Panc1 (cell line): ENCODE results near the gene ENPP1. TPM values are rescaled to one million over a fixed set of nuclear protein-coding genes. Genes with fewer than 3 reads are reported as not detected.

ENCODE experiments used
- ATAC-seq: fragments of 200-7000 bp; cut with Tn5 transposase; 2 replicates; pipeline ENCODE4 v1.9.1; 2020; ENCODE audit warnings: mild to moderate bottlenecking, moderate library complexity
- BruUV-seq: library from RNA; stranded (reverse); fragments of 400-500 nt; replicated peaks from 2 replicates; lab custom pipeline; 2021; lab: Mats Ljungman, UMichigan
- CTCF ChIA-PET: fragments of 300-600 bp; sonication (Branson Sonifier 250); formaldehyde crosslinking; loops from one replicate; lab custom pipeline; 2022; ENCODE audit warnings: antibody characterized with exemption; lab: Charles Lee
- POLR2A ChIA-PET: fragments of 300-600 bp; sonication (Branson Sonifier 250); formaldehyde crosslinking; loops from one replicate; lab custom pipeline; 2022; ENCODE audit warnings: antibody characterized with exemption; lab: Charles Lee
- DNase-seq: peaks from one replicate; pipeline ENCODE4 v3.0.0-alpha.2; 2010; ENCODE audit warnings: low read depth, low spot score
- H3K27ac ChIP-seq: 2 replicates; pipeline ENCODE4 v1.5.1; 2011; ENCODE audit warnings: mild to moderate bottlenecking, low read length, inconsistent platforms
- H3K27me3 ChIP-seq: fragments of 200-500 bp; sonication (Bioruptor generic); 2 replicates; pipeline ENCODE4 v1.6.0; 2014; ENCODE audit warnings: low read length, inconsistent platforms; ENCODE audit not compliant: control insufficient read depth, insufficient read depth
- H3K36me3 ChIP-seq: fragments of 200-500 bp; sonication (Bioruptor generic); 2 replicates; pipeline ENCODE4 v1.5.1; 2014; ENCODE audit warnings: inconsistent platforms, mild to moderate bottlenecking, low read length, moderate library complexity; ENCODE audit not compliant: control insufficient read depth, insufficient read depth
- H3K4me1 ChIP-seq: 2 replicates; pipeline ENCODE4 v1.5.1; 2011; ENCODE audit warnings: inconsistent platforms, mild to moderate bottlenecking, low read length, moderate library complexity; ENCODE audit not compliant: control insufficient read depth, insufficient read depth
- H3K4me3 ChIP-seq, 2 experiments: 2 replicates each; pipeline ENCODE4 v1.5.1; 2011 to 2012; ENCODE audit warnings: low read depth in 2 of 2, low read length in 2 of 2, mild to moderate bottlenecking in 2 of 2, inconsistent platforms in 1 of 2, moderate library complexity in 1 of 2
- H3K9me3 ChIP-seq: fragments of 200-500 bp; sonication (Bioruptor generic); 2 replicates; pipeline ENCODE4 v1.5.1; 2014; ENCODE audit warnings: low read depth, mild to moderate bottlenecking, inconsistent platforms, low read length, moderate library complexity; ENCODE audit not compliant: control insufficient read depth, insufficient read depth
- POLR2AphosphoS5 ChIP-seq: IDR thresholded peaks from 2 replicates; pipeline ENCODE4 v1.6.1; 2012; ENCODE audit warnings: mild to moderate bottlenecking, low read depth, low read length, moderate library complexity
- SIN3A ChIP-seq: IDR thresholded peaks from 2 replicates; pipeline ENCODE4 v1.6.1; 2012; ENCODE audit warnings: low read depth, mild to moderate bottlenecking, low read length, moderate library complexity, borderline replicate concordance; ENCODE audit not compliant: insufficient read depth
- TCF7L2 ChIP-seq: IDR thresholded peaks from 2 replicates; pipeline ENCODE4 v1.6.1; 2011; ENCODE audit warnings: mild to moderate bottlenecking, low read depth, low read length, inconsistent platforms
- in situ Hi-C: cut with HindIII; loops from 2 replicates; pipeline ENCODE4 v1.10.0; 2016; ENCODE audit warnings: low sequenced_read_pairs, low pct_unique_long_range_greater_than_20kb
- intact Hi-C: fragments of 100-400 bp; cut with micrococcal nuclease; formaldehyde crosslinking; loops from one replicate; pipeline ENCODE4 v1.10.0; 2022; ENCODE audit not compliant: unreplicated experiment
- total RNA-seq: library from RNA; stranded (reverse); gene quantifications from one replicate; pipeline ENCODE4 v1.2.1, GENCODE V29; 2021; ENCODE audit not compliant: unreplicated experiment
- TF ChIP-seq, protein P1 (sequence below): fragments of 450-650 bp; IDR thresholded peaks from 2 replicates; pipeline ENCODE4 v1.5.1; 2017; ENCODE audit warnings: mild to moderate bottlenecking
- TF ChIP-seq, protein P2 (sequence below), 2 experiments: IDR thresholded peaks; 2 replicates each; pipeline ENCODE4 v1.6.1; 2011 to 2012; ENCODE audit warnings: low read depth in 2 of 2, control low read depth in 1 of 2, low read length in 1 of 2, mild to moderate bottlenecking in 1 of 2, moderate library complexity in 1 of 2; ENCODE audit not compliant: insufficient read depth in 1 of 2

ENPP1 gene
- total RNA-seq, 1 experiment from 2014 or later: 6.8 TPM

- H3K4me3 ChIP-seq: no peak overlapping the region
- TF ChIP-seq, protein P1, sequence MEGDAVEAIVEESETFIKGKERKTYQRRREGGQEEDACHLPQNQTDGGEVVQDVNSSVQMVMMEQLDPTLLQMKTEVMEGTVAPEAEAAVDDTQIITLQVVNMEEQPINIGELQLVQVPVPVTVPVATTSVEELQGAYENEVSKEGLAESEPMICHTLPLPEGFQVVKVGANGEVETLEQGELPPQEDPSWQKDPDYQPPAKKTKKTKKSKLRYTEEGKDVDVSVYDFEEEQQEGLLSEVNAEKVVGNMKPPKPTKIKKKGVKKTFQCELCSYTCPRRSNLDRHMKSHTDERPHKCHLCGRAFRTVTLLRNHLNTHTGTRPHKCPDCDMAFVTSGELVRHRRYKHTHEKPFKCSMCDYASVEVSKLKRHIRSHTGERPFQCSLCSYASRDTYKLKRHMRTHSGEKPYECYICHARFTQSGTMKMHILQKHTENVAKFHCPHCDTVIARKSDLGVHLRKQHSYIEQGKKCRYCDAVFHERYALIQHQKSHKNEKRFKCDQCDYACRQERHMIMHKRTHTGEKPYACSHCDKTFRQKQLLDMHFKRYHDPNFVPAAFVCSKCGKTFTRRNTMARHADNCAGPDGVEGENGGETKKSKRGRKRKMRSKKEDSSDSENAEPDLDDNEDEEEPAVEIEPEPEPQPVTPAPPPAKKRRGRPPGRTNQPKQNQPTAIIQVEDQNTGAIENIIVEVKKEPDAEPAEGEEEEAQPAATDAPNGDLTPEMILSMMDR: no peak
- no peak for TF ChIP-seq TCF7L2
- TF ChIP-seq, protein P2, sequence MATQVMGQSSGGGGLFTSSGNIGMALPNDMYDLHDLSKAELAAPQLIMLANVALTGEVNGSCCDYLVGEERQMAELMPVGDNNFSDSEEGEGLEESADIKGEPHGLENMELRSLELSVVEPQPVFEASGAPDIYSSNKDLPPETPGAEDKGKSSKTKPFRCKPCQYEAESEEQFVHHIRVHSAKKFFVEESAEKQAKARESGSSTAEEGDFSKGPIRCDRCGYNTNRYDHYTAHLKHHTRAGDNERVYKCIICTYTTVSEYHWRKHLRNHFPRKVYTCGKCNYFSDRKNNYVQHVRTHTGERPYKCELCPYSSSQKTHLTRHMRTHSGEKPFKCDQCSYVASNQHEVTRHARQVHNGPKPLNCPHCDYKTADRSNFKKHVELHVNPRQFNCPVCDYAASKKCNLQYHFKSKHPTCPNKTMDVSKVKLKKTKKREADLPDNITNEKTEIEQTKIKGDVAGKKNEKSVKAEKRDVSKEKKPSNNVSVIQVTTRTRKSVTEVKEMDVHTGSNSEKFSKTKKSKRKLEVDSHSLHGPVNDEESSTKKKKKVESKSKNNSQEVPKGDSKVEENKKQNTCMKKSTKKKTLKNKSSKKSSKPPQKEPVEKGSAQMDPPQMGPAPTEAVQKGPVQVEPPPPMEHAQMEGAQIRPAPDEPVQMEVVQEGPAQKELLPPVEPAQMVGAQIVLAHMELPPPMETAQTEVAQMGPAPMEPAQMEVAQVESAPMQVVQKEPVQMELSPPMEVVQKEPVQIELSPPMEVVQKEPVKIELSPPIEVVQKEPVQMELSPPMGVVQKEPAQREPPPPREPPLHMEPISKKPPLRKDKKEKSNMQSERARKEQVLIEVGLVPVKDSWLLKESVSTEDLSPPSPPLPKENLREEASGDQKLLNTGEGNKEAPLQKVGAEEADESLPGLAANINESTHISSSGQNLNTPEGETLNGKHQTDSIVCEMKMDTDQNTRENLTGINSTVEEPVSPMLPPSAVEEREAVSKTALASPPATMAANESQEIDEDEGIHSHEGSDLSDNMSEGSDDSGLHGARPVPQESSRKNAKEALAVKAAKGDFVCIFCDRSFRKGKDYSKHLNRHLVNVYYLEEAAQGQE (IDR thresholded peaks at IDR 0.05; ENCODE audit: insufficient read depth in 1 of 2, low read depth in 2 of 2, low read length in 1 of 2): no peak
- in situ Hi-C loops: no loop called here
- no peaks in the 10 kb centered on the region for H3K9me3 ChIP-seq
- BruUV-seq: no TSS peak
- intact Hi-C loops: no loop called here
- ChIA-PET CTCF (no interaction called here), POLR2A (interaction anchor here (0.7 kb wide), 1 partner anchor 596 kb away, joined by 4 read pairs; no protein-coding TSS in a partner anchor)
- H3K27ac ChIP-seq: no peak overlapping the region
- H3K4me1 ChIP-seq: no peaks in the 10 kb centered on the region
- ATAC-seq: no peak
- no peaks in the 10 kb centered on the region for H3K36me3 ChIP-seq
- DNase-seq: no peak
- no peaks in the 10 kb centered on the region for H3K27me3 ChIP-seq
These were observed 31.6 kb downstream of the ENPP1 start for GRCh38 chr6:131839388-131839787.

- H3K4me1 ChIP-seq: no peaks in the 10 kb centered on the region
- H3K4me3 ChIP-seq: no peak overlapping the region
- TF ChIP-seq, protein P1: no peak
- TF ChIP-seq, protein P2 (IDR thresholded peaks at IDR 0.05; ENCODE audit: insufficient read depth in 1 of 2, low read depth in 2 of 2, low read length in 1 of 2): no peak
- TF ChIP-seq POLR2AphosphoS5 (no peak), SIN3A (no peak), TCF7L2 (no peak)
- in situ Hi-C loops (no loop called here), intact Hi-C loops (no loop called here)
- no peak for DNase-seq
- ChIA-PET POLR2A (no interaction called here), CTCF (no interaction called here)
- no peak for ATAC-seq
- H3K9me3 ChIP-seq: no peaks in the 10 kb centered on the region
- H3K36me3 ChIP-seq: no peaks in the 10 kb centered on the region
- H3K27ac ChIP-seq: no peak overlapping the region
- no TSS peak for BruUV-seq
- H3K27me3 ChIP-seq: no peaks in the 10 kb centered on the region
These were observed 32.6 kb downstream of the ENPP1 start for GRCh38 chr6:131840441-131840840.
